ENCODE measurements around the gene CDC16. TPM values are rescaled to one million over a fixed set of nuclear protein-coding genes. Genes with fewer than 3 reads are reported as not detected.

CDC16 gene
- total and polyA plus RNA-seq, 2 of the 8 experiments (the other 6 are each of a cell fraction or from before 2014, with no cell fraction given) = 42.5 to 83.4 TPM

- no peak for FAIRE-seq
- Histone ChIP-seq H3K14ac (ENCODE audit: insufficient read length) (no peak overlapping the region), H4K8ac (ENCODE audit: extremely low read depth, insufficient read depth, low read length) (no peak overlapping the region), H3K4me2 (ENCODE audit: insufficient read depth in 1 of 2, low read depth in 2 of 2, low read length in 2 of 2) (no peak overlapping the region), H4K91ac (replicated peaks; ENCODE audit: insufficient read length, low read length) (no peak overlapping the region), H2AFZ (ENCODE audit: low read length) (no peak overlapping the region), H2BK15ac (ENCODE audit: low read length) (peak overlapping the region; percentile 40; the same call in 1 of the 2 replicates), H2BK20ac (ENCODE audit: low read length) (peak overlapping the region; percentile 88; the same call in 1 of the 2 replicates), H3K27me3 (replicated peaks in 1 of 4; ENCODE audit: control insufficient read depth in 3 of 4, extremely low read depth in 1 of 4, insufficient read depth in 3 of 4, low read length in 3 of 4) (no peaks in the 10 kb centered on the region), H2BK120ac (replicated peaks; ENCODE audit: low read depth, low read length) (no peak overlapping the region), H3K9ac (replicated peaks in 1 of 4; ENCODE audit: extremely low read depth in 1 of 4, low read depth in 3 of 4, low read length in 3 of 4) (no peak overlapping the region), H3K79me1 (ENCODE audit: low read depth, low read length) (peaks cover 3% of the 10 kb centered on the region; the same call in 1 of the 2 replicates), H3K56ac (replicated peaks; ENCODE audit: insufficient read length, low read depth, low read length) (no peak overlapping the region), H4K5ac (ENCODE audit: insufficient read length, low read depth, low read length) (no peak overlapping the region), H3K23me2 (ENCODE audit: low read depth, low read length) (peaks cover 3% of the 10 kb centered on the region; the same call in 1 of the 2 replicates), H3K4me3 (ENCODE audit: extremely low read depth in 1 of 4, insufficient read depth in 2 of 4, low read depth in 3 of 4, low read length in 4 of 4) (no peak overlapping the region), H3K18ac (ENCODE audit: extremely low read depth, low read length) (no peak overlapping the region), H3K23ac (ENCODE audit: insufficient read length) (no peak overlapping the region), H3K79me2 (ENCODE audit: control insufficient read depth in 1 of 2, insufficient read depth in 2 of 2, low read length in 2 of 2) (no peaks in the 10 kb centered on the region), H3K9me3 (ENCODE audit: insufficient read depth in 2 of 2, low read depth in 1 of 2, low read length in 1 of 2) (no peaks in the 10 kb centered on the region), H3K27ac (ENCODE audit: low read depth, low read length) (no peak overlapping the region), H2BK5ac (ENCODE audit: low read depth, low read length) (no peak overlapping the region), H4K20me1 (replicated peaks in 1 of 2; ENCODE audit: control insufficient read depth in 1 of 2, insufficient read depth in 2 of 2, low read length in 2 of 2) (peaks cover 0 to 2% of the 10 kb centered on the region in 2 experiments), H3K4me1 (replicated peaks in 1 of 4; ENCODE audit: control insufficient read depth in 3 of 4, insufficient read depth in 4 of 4, low read length in 3 of 4) (peaks cover 13 to 31% (median 23%) of the 10 kb centered on the region in 4 experiments), H2AK5ac (ENCODE audit: low read depth, low read length) (peak overlapping the region; percentile 59), H3K36me3 (ENCODE audit: control insufficient read depth in 2 of 4, insufficient read depth in 4 of 4, low read length in 3 of 4) (no peaks in the 10 kb centered on the region), H2BK12ac (ENCODE audit: low read depth, low read length) (peak overlapping the region; percentile 93; the same call in 1 of the 2 replicates), H3K4ac (replicated peaks; ENCODE audit: insufficient read length, low read depth, low read length) (no peak overlapping the region)
- TF ChIP-seq USF2 (IDR thresholded peaks at IDR 0.05; ENCODE audit: low read length) = no peak
- DNase-seq (ENCODE audit: low read depth in 1 of 2, low spot score in 2 of 2) = no peak
- ChIA-PET POLR2A (ENCODE audit: partially characterized antibody) (interaction anchor here (0.7 to 0.8 kb wide), 2 partner anchors 11 to 137 kb away, joined by 3 read pairs; no protein-coding TSS in a partner anchor), CTCF (ENCODE audit: partially characterized antibody) (interaction anchor here (0.6 to 1.7 kb wide), 13 partner anchors 10 to 289 kb away, joined by 3 to 9 read pairs (median 4); no protein-coding TSS in a partner anchor)
- WGBS, 2 experiments (ENCODE audit: extremely low coverage in 1 of 2, insufficient coverage in 1 of 2, insufficient read length in 1 of 2, insufficient replicate concordance in 2 of 2, low coverage in 1 of 2, low lambda C conversion rate in 2 of 2, missing lambda C conversion rate in 1 of 2) = 95% methylated on average over 6 of the region's 8 CpGs; no CpG with 5 or more reads in 1 of the 2 experiments
Measured at GRCh38 chr13:114225610-114226009, 9.1 kb upstream of the CDC16 start.
